ENCODE results near the gene YWHAG.

GRCh38 chr7:76377186-76377918 is 18.6 kb upstream of the YWHAG start:
- TF ChIP-seq POLR2AphosphoS5 (IDR thresholded peaks at IDR 0.05; ENCODE audit: low read depth, low read length) (no peak), POLR2A (IDR thresholded peaks at IDR 0.05; ENCODE audit: low read depth, low read length) (no peak), TAF1 (IDR thresholded peaks at IDR 0.05; ENCODE audit: borderline replicate concordance, low read depth, low read length) (no peak)

Measured in GM12892 (cell line).